Bronchial epithelial cell (primary cell): ENCODE data around the gene PPP1R13B. TPM values are rescaled to one million over a fixed set of nuclear protein-coding genes. Genes with fewer than 3 reads are reported as not detected.
A peak's percentile ranks its signal among the peaks of the same experiment; 100 is the strongest.

Experiments
- DNase-seq: peaks from one replicate; pipeline ENCODE4 v3.0.0-alpha.2; 2010; ENCODE audit warnings: low read depth
- FAIRE-seq: peaks from 2 replicates; lab custom pipeline; 2011; peaks lifted over from hg19 to GRCh38; lab: Jason Lieb, UNC
- H3K27me3 ChIP-seq: 2 replicates; pipeline ENCODE4 v1.5.1; 2011; ENCODE audit warnings: low read length; ENCODE audit not compliant: control insufficient read depth, insufficient read depth
- H3K36me3 ChIP-seq: 2 replicates; pipeline ENCODE4 v1.5.1; 2011; ENCODE audit warnings: low read length; ENCODE audit not compliant: control insufficient read depth, insufficient read depth
- H3K4me3 ChIP-seq: 2 replicates; pipeline ENCODE4 v1.5.1; 2011; ENCODE audit warnings: mild to moderate bottlenecking, low read depth, low read length, control low read depth
- total RNA-seq: library from RNA; depleted of rRNA; stranded (reverse); fragments of >200 nt; gene quantifications from 2 replicates; pipeline ENCODE4 v1.2.1, GENCODE V29; 2014
- TF ChIP-seq, protein P1 (sequence below): IDR thresholded peaks from 2 replicates; pipeline ENCODE4 v1.5.1; 2011; ENCODE audit warnings: mild to moderate bottlenecking, moderate library complexity, low read length, control low read depth, inconsistent platforms; ENCODE audit not compliant: insufficient read depth, severe bottlenecking

The PPP1R13B gene
- total RNA-seq, 1 donor from 2014 or later: 4.2 TPM

DNA sequence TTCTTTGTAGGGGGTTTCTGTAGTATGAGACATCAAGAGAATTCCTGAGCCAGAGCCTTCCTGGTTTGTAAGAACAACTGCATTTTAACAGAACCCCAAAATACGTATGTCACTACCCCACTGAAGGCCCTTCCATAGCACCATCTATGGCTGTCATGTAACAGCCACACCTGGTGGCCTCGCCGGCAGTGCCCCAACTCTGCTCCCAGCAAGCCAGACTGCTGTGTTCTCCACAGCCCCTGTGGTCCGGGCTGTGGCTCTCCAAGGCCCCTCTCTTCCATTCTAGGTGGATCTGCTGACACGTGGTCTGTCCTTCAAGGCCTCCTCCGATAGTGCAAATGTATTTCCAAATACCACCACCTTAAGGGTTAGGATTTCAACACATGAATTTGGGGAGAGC lies 9.9 kb upstream of the PPP1R13B start:
- no peaks in the 10 kb centered on the region for H3K27me3 ChIP-seq
- no peak overlapping the region for H3K4me3 ChIP-seq
- TF ChIP-seq, protein P1, sequence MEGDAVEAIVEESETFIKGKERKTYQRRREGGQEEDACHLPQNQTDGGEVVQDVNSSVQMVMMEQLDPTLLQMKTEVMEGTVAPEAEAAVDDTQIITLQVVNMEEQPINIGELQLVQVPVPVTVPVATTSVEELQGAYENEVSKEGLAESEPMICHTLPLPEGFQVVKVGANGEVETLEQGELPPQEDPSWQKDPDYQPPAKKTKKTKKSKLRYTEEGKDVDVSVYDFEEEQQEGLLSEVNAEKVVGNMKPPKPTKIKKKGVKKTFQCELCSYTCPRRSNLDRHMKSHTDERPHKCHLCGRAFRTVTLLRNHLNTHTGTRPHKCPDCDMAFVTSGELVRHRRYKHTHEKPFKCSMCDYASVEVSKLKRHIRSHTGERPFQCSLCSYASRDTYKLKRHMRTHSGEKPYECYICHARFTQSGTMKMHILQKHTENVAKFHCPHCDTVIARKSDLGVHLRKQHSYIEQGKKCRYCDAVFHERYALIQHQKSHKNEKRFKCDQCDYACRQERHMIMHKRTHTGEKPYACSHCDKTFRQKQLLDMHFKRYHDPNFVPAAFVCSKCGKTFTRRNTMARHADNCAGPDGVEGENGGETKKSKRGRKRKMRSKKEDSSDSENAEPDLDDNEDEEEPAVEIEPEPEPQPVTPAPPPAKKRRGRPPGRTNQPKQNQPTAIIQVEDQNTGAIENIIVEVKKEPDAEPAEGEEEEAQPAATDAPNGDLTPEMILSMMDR: no peak
- DNase-seq (no peak), FAIRE-seq (no peak)
- no peaks in the 10 kb centered on the region for H3K36me3 ChIP-seq

DNA sequence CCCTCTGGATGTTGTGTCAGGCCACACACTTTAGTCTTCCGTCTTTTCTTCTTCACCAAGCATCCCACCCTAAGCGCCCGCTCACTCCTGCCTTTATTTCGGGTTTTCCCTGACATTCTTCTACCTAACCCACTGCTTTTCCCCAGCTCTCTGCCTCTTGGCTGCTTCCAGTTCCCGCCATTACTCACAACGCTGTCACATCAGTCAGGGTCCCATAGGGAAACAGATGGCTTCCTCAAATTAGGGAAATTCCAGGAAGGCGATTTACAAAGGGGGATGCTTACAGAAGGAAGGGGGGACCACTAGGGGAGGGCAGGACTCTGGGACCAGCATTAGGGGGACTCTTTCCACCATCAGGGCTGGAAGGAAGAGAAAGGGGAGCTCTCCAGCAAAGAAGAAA lies 9.2 kb upstream of the PPP1R13B start:
- Histone ChIP-seq H3K36me3 (no peaks in the 10 kb centered on the region), H3K4me3 (no peak overlapping the region), H3K27me3 (no peaks in the 10 kb centered on the region)
- TF ChIP-seq, protein P1: no peak
- DNase-seq (no peak), FAIRE-seq (no peak)

DNA sequence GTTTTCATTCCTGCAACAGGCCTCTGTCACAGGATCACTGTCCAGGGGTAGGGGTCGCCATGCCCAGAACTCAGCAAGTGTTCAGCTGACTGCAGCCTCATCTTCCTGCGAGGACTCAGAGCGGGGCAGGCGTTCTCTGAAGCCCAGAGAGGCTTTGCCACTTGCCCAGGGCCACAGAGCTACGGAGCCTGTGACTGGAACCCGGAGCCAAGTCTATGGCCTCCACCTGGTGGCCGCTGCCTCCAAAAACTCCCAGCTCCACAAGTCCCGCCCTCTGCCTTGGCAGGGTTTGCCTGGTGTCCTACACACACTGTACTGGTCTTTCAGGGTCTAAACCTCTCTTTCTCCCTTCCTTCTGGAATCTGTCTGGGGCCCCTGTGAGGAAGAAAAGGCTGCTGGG lies 8.7 kb upstream of the PPP1R13B start:
- FAIRE-seq (no peak), DNase-seq (no peak)
- no peaks in the 10 kb centered on the region for H3K36me3 ChIP-seq
- H3K4me3 ChIP-seq: no peak overlapping the region
- TF ChIP-seq, protein P1: peak; percentile 3
- H3K27me3 ChIP-seq: no peaks in the 10 kb centered on the region

DNA sequence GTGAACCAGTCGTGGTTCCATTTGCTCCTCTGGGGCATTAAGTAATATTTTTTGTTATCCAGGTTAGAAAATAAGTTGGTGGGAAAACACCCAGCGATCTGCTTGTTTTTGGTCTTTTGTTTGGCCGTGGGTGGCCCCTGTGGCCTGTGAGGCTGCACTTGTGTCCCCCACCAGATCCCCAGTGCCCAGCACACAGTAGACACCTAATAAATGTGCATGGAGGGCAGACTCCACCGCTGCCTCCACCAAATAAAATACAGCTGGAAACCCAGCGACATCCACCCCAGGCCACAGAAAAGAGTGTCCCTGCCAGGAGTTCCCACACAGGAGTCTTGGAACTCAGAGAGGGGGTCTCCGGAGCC lies 8.3 kb upstream of the PPP1R13B start:
- TF ChIP-seq, protein P1: no peak
- no peak for FAIRE-seq

DNA sequence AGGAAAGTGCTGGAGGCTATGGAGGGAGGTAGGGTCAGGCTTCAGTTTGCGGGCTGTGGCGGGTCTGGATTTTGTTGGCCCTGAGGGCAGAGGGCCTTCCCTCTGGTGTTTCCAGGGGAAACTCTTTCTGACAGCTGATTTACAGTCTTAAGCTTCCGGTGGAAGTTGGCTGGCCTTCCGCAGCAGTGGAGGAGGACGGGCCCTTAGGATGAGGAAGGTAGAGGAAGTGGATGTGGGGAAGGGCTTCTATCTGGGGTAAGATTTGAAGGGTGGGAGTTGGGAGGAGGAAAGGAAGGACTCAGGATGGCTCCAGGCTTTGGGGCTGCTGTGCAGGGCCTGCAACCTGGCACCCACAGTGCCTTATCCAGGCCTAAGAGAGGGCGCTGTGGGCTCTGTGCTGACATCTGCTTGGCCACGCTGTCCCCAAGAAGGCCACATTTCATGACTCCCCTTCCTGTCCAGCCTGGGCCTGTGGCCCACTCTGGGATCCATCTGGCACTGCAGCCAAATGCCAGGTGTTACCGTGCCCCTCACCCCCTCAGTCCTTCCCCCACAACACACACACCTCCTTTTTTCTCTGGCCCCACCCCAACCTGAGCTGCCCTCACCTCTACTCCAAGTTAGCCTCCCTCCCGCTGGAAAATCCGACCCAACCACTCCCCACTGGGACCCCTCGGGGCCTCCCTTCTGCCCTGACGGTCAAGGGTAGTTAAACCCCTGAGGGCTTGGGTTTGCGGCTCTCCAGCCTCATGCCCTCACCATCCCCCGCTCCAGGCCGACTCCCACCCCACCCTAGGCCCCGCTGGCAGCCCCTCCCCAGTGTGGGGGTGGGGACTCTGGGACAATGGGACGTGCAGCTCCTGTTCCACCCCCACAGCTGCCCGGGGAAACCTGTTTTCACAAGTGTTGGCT lies 7.7 kb upstream of the PPP1R13B start:
- peak; percentile 33 for DNase-seq
- Histone ChIP-seq H3K27me3 (no peaks in the 10 kb centered on the region), H3K4me3 (no peak overlapping the region), H3K36me3 (no peaks in the 10 kb centered on the region)
- FAIRE-seq: no peak
- TF ChIP-seq, protein P1: no peak

More for the DNA sequence above, 8.3 kb upstream of the PPP1R13B start:
- no peaks in the 10 kb centered on the region for H3K36me3 ChIP-seq
- no peak for DNase-seq
- no peaks in the 10 kb centered on the region for H3K27me3 ChIP-seq
- H3K4me3 ChIP-seq: no peak overlapping the region
